Right atrium auricular region (tissue), 2 donors: ENCODE results near the gene EEA1. TPM values are rescaled to one million over a fixed set of nuclear protein-coding genes. Genes with fewer than 3 reads are reported as not detected.
A peak's percentile ranks its signal among the peaks of the same experiment; 100 is the strongest.

Experiments
- DNase-seq: peaks from one replicate; pipeline ENCODE4 v3.0.0-alpha.2; 2019; ENCODE audit warnings: low spot score
- H3K27ac ChIP-seq, 2 donors: fragments of 200-600 bp; sonication (generic); 1 replicate in 1 of 2; 2 replicates in 1 of 2; pipeline ENCODE4 v1.5.1; 2016 to 2019
- H3K27me3 ChIP-seq, 2 donors: fragments of 200-600 bp; sonication (generic); one replicate each; pipeline versions ENCODE4 v1.5.1 to v1.6.0; 2017 to 2019
- H3K36me3 ChIP-seq: fragments of 200-600 bp; sonication (generic); one replicate; pipeline ENCODE4 v1.5.1; 2016
- H3K4me1 ChIP-seq, 2 donors: fragments of 200-600 bp; sonication (generic); one replicate each; pipeline versions ENCODE4 v1.5.1 to v1.6.0; 2017 to 2019
- H3K4me3 ChIP-seq, 2 donors: fragments of 200-600 bp; sonication (generic); 1 replicate in 1 of 2; 2 replicates in 1 of 2; pipeline ENCODE4 v1.5.1; 2017 to 2019; ENCODE audit warnings: mild to moderate bottlenecking in 1 of 2, moderate library complexity in 1 of 2
- H3K9me3 ChIP-seq, 2 donors: fragments of 200-600 bp; sonication (generic); one replicate each; pipeline ENCODE4 v1.5.1; 2019
- CTCF ChIP-seq, 2 donors: fragments of 200-600 bp; sonication (generic); IDR thresholded peaks; one replicate each; pipeline ENCODE4 v1.5.1; 2019; ENCODE audit warnings: antibody characterized with exemption in 2 of 2
- total RNA-seq, 2 donors: library from RNA; depleted of rRNA; stranded (reverse); fragments of >200 nt; gene quantifications; one replicate each; pipeline ENCODE4 v1.1.0, GENCODE V29; 2016

Gene EEA1
- total RNA-seq, 2 donors from 2014 or later = 15.3 to 16.2 TPM

- Histone ChIP-seq H3K27me3 (no peaks in the 10 kb centered on the region), H3K4me3 (no peak overlapping the region), H3K4me1 (peaks cover 0 to 14% of the 10 kb centered on the region in 2 donors), H3K36me3 (no peaks in the 10 kb centered on the region), H3K9me3 (no peaks in the 10 kb centered on the region), H3K27ac (peak overlapping the region; percentile 4 to 20)
- DNase-seq = no peak
- no peak for TF ChIP-seq CTCF (IDR thresholded peaks at IDR 0.05)
Measured at GRCh38 chr12:92769124-92769901, 159.8 kb downstream of the EEA1 start.

GRCh38 chr12:92765871-92766270 lies 163.2 kb downstream of the EEA1 start:
- Histone ChIP-seq H3K4me1 (peaks cover 0 to 14% of the 10 kb centered on the region in 2 donors), H3K36me3 (no peaks in the 10 kb centered on the region), H3K9me3 (peaks cover 0 to 5% of the 10 kb centered on the region in 2 donors), H3K27ac (no peak overlapping the region), H3K4me3 (no peak overlapping the region), H3K27me3 (no peaks in the 10 kb centered on the region)
- no peak for DNase-seq
- no peak for TF ChIP-seq CTCF (IDR thresholded peaks at IDR 0.05)

GRCh38 chr12:92764831-92765230 lies 164.3 kb downstream of the EEA1 start:
- Histone ChIP-seq H3K27ac (no peak overlapping the region), H3K36me3 (no peaks in the 10 kb centered on the region)

GRCh38 chr12:92762773-92763172 lies 166.3 kb downstream of the EEA1 start:
- H3K27ac ChIP-seq = no peak overlapping the region
- no peaks in the 10 kb centered on the region for H3K4me1 ChIP-seq
- H3K9me3 ChIP-seq = peaks cover 0 to 5% of the 10 kb centered on the region in 2 donors
- no peaks in the 10 kb centered on the region for H3K36me3 ChIP-seq
- no peak for DNase-seq
- H3K27me3 ChIP-seq = no peaks in the 10 kb centered on the region
- TF ChIP-seq CTCF (IDR thresholded peaks at IDR 0.05) = no peak
- no peak overlapping the region for H3K4me3 ChIP-seq

More at GRCh38 chr12:92764831-92765230, 164.3 kb downstream of the EEA1 start:
- Histone ChIP-seq H3K4me3 (no peak overlapping the region), H3K4me1 (peaks cover 0 to 13% of the 10 kb centered on the region in 2 donors), H3K9me3 (peaks cover 0 to 5% of the 10 kb centered on the region in 2 donors), H3K27me3 (no peaks in the 10 kb centered on the region)
- no peak for DNase-seq
- TF ChIP-seq CTCF (IDR thresholded peaks at IDR 0.05) = no peak

GRCh38 chr12:92759634-92760268 lies 169.3 kb downstream of the EEA1 start:
- H3K27me3 ChIP-seq = no peaks in the 10 kb centered on the region
- no peak for TF ChIP-seq CTCF (IDR thresholded peaks at IDR 0.05)
- no peak for DNase-seq
- H3K4me3 ChIP-seq = no peak overlapping the region
- no peaks in the 10 kb centered on the region for H3K4me1 ChIP-seq
- no peaks in the 10 kb centered on the region for H3K36me3 ChIP-seq
- H3K27ac ChIP-seq = no peak overlapping the region
- peaks cover 0 to 5% of the 10 kb centered on the region in 2 donors for H3K9me3 ChIP-seq
